ENCODE data around the gene ZNF253.
"Not testable (repeated sequence)": the region's sequence is repeated elsewhere in the genome, so short reads cannot be mapped to it uniquely, and the experiment has no call there.

ZNF253 gene

DNA sequence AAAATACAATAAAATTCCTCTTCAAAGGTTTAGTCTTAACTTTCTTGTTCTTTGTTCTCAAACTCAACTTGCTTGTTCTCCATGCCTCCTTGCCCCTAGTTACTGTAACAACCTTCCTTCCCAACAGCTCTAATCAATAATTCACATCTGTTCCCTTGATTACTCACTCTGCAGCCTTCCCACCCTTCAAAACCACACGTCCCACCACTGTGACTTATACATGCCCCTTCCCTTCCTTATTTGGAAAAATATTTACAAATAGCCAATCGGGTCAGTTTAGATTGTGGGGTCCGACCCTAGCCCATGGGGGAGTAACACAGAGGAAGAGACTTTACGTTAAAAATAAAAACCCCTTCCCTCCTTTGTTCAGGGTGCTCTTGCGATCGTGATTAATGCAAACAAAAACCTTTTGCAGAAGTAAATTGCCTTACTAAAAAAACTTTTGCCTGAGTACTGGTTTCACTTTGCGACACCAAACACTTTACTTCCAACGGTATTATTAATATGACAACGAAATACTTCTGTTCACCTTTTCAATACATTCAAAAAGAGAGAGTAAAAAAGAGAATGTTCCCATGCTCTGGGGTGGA, 34.6 kb downstream of the ZNF253 start:
- DNase-seq: no peak

DNA sequence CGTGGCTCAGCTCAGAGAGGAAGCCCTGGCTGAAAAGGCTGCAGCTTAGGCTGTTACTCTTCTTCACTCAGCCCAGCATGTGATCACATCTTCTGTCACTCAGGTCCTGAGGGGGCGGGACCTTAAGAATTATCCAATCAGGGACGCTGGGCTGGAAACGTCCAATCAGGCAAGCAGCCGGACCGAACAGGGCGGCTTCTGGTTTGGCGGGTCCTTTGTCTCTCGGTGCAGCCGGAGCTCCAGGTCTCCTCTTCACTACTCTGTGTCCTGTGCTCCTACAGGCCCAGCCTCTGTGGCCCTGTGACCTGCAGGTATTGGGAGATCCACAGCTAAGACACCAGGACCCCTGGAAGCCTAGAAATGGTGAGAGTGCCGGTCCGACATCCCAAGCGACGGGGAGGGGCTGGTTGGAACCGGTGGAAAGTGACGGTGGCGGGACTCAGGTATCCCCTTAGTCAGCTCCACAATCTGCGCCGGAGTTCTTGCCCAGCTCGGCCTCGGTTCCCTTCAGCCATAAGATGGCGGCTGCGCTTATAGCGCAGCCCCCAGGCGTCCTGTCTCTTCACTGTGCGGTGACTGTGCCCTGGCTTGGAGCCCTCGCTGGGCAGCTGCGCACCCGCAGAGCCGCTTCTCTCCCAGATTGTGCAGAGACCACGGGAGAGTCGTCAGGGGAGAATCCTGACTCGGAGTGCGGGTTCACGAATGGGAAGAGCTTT, 35.2 kb downstream of the ZNF253 start, which contains the start of gene ZNF93:
ZNF93 (plus strand) TSS at position 218 of the 716 bp plus-strand sequence; CDS start at position 361, 143 bp downstream.
- DNase-seq: peak; percentile 95

DNA sequence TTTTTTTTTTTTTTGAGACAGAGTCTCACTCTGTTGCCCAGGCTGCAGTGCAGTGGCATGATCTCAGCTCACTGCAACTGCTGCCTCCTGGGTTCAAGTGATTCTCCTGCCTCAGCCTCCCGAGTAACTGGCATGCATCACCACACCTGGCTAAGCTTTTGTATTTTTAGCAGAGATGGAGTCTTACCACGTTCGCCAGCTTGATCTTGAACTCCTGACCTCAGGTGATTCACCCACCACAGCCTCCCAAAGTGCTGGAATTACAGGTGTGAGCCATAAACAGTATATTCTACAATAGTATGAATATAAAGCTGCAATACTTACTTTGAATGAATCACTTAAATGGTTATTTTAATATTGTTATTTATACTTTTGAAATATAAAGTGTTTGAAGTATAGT, 41.9 kb downstream of the ZNF253 start:
- DNase-seq: not testable (repeated sequence)

DNA sequence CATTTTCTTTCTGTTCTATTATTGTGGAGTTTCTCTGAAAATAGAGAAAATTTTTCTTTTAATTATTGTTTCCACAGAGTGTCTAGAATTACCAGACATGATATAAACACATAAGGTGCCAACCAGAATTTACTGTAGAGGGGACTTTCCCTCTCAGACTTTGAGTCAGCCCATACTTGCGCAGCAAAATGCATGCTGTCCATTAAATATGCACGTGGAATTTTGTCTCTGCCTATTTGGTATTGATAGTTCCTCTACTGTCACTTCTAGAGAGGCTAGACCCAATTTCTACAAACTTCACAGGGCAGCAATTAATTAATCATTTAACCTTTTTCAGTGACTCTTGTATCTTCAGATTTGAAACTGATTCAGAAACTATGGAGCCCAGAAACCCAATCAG, 44.0 kb downstream of the ZNF253 start:
- DNase-seq: no peak

DNA sequence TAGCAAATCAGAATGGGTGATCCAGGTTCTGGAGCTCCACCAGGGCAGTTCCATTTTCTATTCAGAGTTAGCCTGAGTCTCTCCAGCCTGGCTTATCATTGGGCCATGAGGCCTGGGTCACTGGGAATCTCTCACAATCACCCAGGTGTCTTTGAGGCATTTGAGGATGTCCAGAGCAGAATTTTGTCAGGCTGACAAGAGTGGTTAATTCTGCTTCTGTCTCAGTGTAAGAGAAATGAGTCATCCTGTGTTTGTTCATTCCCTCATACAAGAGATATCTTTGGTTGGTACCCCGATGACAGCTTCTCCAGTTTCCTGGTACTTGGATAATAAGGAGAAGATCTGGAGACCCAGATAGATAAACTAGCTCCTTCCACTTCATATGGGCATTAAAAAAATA, 45.5 kb downstream of the ZNF253 start:
- DNase-seq: no peak

DNA sequence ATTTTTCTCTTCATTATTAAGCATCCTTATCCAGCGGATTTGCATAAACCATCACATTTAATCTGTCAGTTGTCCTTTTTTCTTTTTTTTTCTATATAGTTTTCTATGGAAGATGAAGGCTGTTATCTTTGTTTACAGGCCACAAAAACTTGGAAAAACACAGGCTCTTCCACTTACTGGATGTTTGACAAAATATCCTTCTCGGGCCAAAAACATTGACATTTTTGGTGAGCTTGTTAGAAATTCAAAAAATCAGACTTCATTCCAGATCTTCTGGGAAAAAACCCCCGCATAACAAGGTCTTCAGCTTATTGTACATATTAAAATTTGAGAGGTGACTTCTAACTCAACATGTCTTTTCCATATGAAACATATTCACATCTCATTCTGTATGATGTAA, 48.9 kb downstream of the ZNF253 start:
- DNase-seq: no peak

DNA sequence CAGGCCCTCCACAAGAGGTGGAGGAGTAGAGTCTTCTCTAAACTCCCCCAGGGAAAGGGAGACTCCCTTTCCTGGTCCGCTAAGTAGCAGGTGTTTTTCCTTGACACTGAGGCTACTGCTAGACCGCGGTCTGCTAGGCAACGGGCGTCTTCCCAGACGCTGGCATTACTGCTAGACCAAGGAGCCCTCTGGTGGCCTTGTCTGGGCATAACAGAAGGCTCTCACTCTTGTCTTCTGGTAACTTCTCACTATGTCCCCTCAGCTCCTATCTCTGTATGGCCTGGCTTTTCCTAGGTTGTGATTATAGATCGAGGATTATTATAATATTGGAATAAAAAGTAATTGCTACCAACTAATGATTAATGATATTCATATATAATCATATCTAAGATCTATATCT, 64.7 kb downstream of the ZNF253 start:
- DNase-seq: not testable (repeated sequence)

DNA sequence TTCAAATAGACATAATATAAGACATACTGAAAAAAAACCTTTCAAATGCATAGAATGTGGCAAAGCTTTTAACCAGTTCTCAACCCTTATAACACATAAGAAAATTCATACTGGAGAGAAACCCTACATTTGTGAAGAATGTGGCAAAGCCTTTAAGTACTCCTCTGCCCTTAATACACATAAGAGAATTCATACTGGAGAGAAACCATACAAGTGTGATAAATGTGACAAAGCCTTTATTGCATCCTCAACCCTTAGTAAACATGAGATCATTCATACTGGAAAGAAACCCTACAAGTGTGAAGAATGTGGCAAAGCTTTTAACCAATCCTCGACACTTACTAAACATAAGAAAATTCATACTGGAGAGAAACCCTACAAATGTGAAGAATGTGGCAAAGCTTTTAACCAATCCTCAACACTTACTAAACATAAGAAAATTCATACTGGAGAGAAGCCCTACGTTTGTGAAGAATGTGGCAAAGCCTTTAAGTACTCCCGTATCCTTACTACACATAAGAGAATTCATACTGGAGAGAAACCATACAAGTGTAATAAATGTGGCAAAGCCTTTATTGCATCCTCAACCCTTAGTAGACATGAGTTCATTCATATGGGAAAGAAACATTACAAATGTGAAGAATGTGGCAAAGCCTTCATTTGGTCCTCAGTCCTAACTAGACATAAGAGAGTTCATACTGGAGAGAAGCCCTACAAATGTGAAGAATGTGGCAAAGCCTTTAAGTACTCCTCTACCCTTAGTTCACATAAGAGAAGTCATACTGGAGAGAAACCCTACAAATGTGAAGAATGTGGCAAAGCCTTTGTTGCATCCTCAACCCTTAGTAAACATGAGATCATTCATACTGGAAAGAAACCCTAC, 68.0 kb downstream of the ZNF253 start:
- DNase-seq: not testable (repeated sequence)

DNA sequence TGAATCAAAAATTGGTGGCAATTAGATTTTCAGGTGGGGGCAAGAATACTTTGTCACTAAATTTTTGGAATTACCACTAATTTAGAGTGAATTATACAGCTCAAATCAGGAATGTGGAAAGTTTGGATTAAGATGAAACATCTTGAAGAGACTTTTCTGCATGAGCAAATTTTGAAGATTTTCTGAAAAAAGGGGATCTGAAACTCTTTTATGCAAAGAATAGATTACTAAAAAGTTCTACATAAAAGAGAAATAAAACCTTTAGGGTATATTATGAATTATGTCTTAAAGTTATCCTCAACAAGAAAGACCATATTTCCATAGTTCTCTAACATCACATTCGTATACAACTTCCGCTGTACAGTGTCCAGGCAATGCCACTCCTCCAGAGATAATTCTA, 71.7 kb downstream of the ZNF253 start:
- no peak for DNase-seq

DNA sequence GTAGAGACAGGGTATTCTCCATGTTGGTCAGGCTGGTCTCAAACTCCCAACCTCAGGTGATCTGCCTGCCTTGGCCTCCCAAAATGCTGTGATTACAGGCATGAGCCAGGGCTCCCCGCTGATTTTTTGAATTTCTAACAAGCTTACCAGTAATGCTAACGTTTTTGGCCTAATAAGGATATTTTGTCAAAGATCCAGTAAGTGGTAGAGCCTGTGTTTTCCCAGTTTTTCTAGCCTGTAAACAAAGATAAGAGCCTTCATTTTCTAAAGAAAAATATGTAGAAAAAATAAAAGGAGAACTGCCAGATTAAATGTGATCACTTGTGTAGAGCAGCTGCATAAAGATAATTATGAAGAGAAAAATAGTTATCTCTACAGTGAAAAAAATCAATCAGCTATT, 72.8 kb downstream of the ZNF253 start:
- DNase-seq: no peak

DNA sequence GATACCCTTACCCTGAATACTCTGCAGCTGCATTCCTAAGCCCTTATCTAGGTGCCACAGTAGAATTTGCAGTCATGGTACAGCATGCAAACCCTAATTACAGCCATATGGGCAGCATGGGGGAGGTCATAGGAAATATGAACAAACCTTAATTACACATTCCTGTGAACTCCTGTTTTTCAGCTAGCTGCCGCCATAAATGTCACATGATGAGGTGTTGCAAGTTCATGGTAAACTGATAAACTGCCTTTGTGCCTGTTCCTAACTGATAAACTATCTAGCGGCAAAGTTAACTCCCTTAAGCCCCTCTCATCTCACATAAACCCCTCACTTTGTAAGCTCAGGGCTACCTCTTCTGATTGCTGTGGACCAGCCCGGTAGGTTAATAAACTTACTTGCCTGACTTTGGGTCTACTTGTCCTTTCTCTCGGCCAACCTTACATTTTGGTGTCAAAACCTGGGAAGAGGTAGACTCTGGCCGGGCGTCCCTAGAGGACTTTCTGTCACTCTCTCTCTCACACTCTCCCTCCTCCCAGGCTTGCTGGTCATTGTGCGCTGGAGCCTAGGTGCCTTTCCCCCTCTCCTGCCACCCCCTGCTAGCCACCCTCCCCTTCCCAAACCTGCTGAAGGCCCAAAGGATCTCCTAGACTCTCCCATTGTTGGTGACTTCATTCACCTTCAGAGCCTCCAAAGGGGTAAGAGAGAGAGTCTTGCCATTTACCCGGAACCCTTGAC, 78.3 kb downstream of the ZNF253 start:
- DNase-seq: no peak

All from DMS153 (cell line).